ENCODE results near the gene TCL1B. TPM values are rescaled to one million over a fixed set of nuclear protein-coding genes. Genes with fewer than 3 reads are reported as not detected.

TCL1B gene
- total and polyA plus RNA-seq, 2 of the 8 experiments (the other 6 are each of a cell fraction or from before 2014, with no cell fraction given), result 9.6 to 11.5 TPM

- no peak for TF ChIP-seq SIN3A (conservative IDR thresholded peaks at IDR 0.05 in 1 of 2, IDR thresholded peaks at IDR 0.05 in 1 of 2; ENCODE audit: low read depth in 1 of 2, low read length in 2 of 2)
- no peak for TF ChIP-seq CHD2 (IDR thresholded peaks at IDR 0.05; ENCODE audit: low read length)
- no peak for TF ChIP-seq SP2 (IDR thresholded peaks at IDR 0.05; ENCODE audit: low read length)
- TF ChIP-seq TAF1 (IDR thresholded peaks at IDR 0.05; ENCODE audit: low read depth, low read length), result no peak
- no peak for TF ChIP-seq EP300 (IDR thresholded peaks at IDR 0.05; ENCODE audit: borderline replicate concordance in 1 of 2, low read depth in 2 of 2, low read length in 2 of 2)
- TF ChIP-seq SRF (IDR thresholded peaks at IDR 0.05; ENCODE audit: low read depth, low read length), result no peak
These were observed 12.1 kb downstream of the TCL1B start (continued) for GRCh38 chr14:95698287-95698686.
